ENCODE measurements around the gene SNED1.

DNA sequence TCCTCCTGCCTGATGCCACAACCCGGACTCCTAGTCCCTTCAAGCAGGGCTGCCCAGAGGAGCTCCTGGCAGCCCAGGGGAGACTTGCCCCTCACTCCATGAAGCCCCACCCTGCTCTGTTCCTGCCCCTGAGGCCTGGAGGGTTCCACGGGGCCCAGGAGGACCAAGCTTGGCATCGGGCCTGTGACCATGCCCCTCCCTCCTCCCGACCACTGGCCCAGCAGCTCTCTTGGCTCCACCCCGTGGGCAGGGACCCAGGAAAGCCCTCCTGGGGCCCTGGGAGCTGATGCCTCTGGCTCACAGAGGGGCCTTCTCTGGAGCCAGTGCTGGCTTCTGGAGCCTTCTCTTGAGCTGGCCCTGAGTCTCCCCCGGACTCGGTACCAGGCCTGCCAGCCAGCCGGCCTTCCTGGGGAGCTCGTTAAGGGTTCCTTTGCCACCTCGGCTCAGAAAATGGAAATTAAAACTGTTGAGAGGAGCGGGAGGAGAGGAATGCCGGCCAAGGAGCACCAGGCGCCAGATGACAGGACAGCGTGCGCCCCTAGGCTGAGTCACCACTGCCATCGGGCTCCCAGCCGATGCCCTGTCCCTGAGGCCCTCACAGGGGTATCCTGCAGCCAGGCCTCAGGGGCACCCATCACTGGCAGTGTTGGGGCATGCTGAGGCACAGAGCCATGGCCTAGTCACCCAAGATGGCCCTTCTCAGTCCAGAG lies 40.6 kb upstream of the SNED1 start:
- TF ChIP-seq ZNF274 (IDR thresholded peaks at IDR 0.05; ENCODE audit: borderline replicate concordance, low read depth, low read length) (no peak), MYNN (IDR thresholded peaks at IDR 0.05) (no peak), MYNN (CRISPR knock-in tag; IDR thresholded peaks at IDR 0.05) (no peak), ZBTB1 (CRISPR knock-in tag; IDR thresholded peaks at IDR 0.05; ENCODE audit: borderline replicate concordance, low read depth) (no peak)
- TF ChIP-seq, protein P1, sequence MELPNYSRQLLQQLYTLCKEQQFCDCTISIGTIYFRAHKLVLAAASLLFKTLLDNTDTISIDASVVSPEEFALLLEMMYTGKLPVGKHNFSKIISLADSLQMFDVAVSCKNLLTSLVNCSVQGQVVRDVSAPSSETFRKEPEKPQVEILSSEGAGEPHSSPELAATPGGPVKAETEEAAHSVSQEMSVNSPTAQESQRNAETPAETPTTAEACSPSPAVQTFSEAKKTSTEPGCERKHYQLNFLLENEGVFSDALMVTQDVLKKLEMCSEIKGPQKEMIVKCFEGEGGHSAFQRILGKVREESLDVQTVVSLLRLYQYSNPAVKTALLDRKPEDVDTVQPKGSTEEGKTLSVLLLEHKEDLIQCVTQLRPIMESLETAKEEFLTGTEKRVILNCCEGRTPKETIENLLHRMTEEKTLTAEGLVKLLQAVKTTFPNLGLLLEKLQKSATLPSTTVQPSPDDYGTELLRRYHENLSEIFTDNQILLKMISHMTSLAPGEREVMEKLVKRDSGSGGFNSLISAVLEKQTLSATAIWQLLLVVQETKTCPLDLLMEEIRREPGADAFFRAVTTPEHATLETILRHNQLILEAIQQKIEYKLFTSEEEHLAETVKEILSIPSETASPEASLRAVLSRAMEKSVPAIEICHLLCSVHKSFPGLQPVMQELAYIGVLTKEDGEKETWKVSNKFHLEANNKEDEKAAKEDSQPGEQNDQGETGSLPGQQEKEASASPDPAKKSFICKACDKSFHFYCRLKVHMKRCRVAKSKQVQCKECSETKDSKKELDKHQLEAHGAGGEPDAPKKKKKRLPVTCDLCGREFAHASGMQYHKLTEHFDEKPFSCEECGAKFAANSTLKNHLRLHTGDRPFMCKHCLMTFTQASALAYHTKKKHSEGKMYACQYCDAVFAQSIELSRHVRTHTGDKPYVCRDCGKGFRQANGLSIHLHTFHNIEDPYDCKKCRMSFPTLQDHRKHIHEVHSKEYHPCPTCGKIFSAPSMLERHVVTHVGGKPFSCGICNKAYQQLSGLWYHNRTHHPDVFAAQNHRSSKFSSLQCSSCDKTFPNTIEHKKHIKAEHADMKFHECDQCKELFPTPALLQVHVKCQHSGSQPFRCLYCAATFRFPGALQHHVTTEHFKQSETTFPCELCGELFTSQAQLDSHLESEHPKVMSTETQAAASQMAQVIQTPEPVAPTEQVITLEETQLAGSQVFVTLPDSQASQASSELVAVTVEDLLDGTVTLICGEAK (IDR thresholded peaks at IDR 0.05) = no peak
- TF ChIP-seq, protein P1 (CRISPR knock-in tag; IDR thresholded peaks at IDR 0.05) = no peak
- TF ChIP-seq, protein P2, sequence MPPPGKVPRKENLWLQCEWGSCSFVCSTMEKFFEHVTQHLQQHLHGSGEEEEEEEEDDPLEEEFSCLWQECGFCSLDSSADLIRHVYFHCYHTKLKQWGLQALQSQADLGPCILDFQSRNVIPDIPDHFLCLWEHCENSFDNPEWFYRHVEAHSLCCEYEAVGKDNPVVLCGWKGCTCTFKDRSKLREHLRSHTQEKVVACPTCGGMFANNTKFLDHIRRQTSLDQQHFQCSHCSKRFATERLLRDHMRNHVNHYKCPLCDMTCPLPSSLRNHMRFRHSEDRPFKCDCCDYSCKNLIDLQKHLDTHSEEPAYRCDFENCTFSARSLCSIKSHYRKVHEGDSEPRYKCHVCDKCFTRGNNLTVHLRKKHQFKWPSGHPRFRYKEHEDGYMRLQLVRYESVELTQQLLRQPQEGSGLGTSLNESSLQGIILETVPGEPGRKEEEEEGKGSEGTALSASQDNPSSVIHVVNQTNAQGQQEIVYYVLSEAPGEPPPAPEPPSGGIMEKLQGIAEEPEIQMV (tag; conservative IDR thresholded peaks at IDR 0.05; ENCODE audit: low read depth) = no peak
- TF ChIP-seq, protein P3, sequence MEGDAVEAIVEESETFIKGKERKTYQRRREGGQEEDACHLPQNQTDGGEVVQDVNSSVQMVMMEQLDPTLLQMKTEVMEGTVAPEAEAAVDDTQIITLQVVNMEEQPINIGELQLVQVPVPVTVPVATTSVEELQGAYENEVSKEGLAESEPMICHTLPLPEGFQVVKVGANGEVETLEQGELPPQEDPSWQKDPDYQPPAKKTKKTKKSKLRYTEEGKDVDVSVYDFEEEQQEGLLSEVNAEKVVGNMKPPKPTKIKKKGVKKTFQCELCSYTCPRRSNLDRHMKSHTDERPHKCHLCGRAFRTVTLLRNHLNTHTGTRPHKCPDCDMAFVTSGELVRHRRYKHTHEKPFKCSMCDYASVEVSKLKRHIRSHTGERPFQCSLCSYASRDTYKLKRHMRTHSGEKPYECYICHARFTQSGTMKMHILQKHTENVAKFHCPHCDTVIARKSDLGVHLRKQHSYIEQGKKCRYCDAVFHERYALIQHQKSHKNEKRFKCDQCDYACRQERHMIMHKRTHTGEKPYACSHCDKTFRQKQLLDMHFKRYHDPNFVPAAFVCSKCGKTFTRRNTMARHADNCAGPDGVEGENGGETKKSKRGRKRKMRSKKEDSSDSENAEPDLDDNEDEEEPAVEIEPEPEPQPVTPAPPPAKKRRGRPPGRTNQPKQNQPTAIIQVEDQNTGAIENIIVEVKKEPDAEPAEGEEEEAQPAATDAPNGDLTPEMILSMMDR (IDR thresholded peaks at IDR 0.05 in 2 of 3, conservative IDR thresholded peaks at IDR 0.05 in 1 of 3; ENCODE audit: insufficient read depth in 2 of 3, low read depth in 1 of 3, low read length in 3 of 3) = no peak
- TF ChIP-seq, protein P4, sequence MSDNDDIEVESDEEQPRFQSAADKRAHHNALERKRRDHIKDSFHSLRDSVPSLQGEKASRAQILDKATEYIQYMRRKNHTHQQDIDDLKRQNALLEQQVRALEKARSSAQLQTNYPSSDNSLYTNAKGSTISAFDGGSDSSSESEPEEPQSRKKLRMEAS (CRISPR knock-in tag; IDR thresholded peaks at IDR 0.05) = no peak
